Medulla oblongata (tissue), 1 donor: Measurements from ENCODE around the gene PNPLA2.

ENCODE experiments used
- DNase-seq: peaks from one replicate; pipeline ENCODE4 v3.0.0-alpha.2; 2015; ENCODE audit errors: extremely low spot score

PNPLA2 gene

DNA sequence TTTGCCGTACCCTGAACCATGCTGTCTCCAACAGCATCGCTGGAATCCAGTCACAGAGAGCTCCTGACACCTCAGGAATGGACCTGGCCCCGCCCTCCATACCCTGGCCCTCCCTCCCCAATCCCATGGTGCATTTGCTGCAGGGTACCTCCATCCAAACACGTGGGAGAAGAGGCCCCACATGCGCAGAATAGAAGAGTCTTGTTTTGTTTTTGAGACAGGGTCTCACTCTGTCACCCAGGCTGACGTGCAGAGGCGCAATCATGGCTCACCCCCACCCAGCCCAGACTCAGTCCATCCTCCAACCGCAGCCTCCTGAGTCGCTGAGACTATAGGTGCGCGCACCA lies 2.3 kb upstream of the PNPLA2 start:
- no peak for DNase-seq

DNA sequence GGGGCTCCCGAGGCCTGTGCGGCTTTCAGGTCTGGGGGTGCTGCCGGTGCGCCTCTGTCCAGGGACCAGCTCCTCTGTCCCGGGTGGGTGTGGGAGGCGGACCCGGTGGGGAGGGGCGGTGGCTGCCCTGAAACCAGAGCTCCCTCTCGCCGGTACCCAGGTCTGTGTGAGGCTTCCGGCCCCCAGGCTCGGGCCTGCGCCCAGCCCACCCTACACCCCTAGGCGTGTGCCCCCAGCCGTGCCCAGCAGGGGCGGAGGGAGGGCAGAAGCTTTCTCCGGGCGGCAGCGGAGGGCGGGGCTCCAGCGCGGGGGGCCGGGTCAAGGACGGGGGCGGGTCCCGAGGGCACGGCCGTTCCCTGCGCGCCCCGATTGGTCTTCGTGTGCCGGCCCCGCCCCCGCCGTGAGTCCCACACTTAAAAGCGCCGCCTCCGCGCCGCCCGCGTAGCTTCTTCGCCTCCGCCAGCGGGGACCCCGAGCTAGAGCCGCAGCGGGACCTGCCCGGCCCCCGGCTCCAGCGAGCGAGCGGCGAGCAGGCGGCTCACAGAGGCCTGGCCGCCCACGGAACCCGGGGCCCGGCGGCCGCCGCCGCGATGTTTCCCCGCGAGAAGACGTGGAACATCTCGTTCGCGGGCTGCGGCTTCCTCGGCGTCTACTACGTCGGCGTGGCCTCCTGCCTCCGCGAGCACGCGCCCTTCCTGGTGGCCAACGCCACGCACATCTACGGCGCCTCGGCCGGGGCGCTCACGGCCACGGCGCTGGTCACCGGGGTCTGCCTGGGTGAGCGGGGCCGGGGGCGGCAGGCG lies 616 bp downstream of the PNPLA2 start:
- peak; percentile 95 for DNase-seq

DNA sequence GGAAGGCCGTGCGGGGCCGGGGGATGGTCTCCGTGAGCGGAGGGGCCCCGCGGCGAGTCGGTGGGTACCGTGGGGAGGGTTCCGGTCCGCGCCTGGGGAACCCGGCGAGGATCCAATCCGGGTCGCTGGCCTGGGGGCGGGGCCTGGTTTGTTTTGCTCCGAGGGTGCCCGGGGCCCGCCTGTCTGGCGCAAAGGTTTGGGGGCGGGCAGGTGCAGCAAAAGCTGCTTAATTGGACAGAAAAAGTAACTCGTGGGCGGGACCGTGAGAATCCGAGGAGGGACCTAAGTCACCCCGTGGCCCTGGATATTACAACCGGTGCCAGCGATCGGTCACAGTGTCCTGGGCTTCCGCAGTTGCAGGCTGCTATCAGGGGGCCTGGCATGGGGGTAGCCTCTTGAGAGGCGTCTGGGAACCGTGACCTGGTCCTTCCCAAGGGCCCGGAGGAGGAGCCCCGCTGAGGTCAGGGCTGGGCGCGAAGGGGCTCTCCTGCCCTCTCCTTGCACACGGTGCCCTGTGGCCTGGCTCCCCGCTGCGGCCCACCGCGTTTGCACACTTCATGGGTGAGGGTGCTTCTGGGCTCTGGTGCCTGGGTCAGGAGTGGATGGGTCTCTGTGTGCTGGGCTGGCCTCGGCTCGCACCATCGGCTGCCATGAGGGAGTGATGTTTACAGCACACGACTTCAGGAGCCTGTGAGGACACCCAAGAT lies 1.4 kb downstream of the PNPLA2 start:
- DNase-seq, result peak; percentile 77

DNA sequence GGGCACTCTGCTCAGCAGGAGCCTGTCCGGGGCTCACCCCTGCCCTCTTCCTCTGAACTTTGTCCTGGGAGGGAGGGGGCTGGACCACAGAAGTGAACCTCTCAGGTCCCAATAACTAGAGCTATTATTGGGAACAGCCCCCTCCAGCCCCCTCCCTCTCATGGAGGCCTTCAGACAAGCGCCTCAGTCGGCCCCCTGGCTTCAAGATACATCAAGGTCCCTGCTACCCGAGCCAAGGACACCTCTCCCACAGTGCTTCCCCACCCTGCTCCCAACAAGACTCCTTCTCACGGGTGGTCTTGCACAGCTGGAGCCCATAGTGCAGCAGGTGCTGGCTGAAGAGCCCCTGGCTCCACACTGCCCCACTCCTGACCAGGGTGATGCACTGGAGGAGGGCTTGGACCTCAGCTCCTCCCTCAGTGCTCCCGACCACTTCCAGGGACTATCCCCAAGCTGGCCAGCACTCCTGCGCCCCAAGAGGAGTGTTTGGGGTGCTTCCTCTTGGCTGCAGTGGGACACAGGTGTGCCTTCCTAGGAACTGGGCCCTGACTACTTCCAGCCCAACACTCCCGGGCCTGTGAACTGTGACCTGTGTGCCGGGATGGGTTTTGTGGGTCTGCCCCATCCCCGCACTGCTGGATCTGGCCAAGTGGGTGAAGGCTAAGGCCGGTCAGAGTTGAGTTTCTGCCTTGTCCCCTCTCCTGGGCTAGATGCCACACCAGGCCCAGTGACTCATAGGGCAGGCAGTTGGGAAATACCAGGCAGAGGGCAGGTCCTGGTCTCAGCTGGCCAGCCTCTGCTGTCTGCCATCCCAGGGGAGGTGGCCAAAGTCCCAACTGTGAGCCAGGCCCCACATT lies 2.2 kb downstream of the PNPLA2 start:
- DNase-seq, result peak; percentile 75

DNA sequence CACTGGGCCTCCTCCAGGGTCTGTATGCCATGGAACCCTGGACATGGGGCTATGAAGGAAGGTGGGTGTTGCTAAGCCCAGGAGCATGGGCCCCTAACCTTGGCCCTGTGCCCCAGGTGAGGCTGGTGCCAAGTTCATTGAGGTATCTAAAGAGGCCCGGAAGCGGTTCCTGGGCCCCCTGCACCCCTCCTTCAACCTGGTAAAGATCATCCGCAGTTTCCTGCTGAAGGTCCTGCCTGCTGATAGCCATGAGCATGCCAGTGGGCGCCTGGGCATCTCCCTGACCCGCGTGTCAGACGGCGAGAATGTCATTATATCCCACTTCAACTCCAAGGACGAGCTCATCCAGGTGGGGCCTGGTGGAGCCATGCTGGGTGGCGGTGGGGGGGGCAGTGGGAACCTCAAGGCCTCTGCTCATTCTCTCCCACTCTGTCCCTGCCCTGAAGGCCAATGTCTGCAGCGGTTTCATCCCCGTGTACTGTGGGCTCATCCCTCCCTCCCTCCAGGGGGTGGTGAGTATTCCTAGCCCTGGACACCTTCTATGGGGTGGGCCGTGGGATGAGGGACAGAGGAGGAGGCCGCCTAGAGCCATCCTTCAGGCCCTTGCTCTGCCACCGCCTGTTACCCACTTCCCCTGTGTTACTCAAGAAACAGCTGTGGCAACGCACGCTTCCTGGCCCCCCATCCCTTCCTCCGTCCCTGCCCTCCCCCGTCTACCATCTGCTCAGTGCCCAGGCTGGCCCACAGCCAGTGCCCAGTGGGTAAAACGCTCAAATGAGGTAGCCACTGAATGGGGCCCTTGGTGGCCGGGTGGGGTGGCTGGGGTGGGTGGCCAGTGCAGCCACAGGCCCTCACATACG lies 3.0 kb downstream of the PNPLA2 start:
- peak; percentile 57 for DNase-seq

DNA sequence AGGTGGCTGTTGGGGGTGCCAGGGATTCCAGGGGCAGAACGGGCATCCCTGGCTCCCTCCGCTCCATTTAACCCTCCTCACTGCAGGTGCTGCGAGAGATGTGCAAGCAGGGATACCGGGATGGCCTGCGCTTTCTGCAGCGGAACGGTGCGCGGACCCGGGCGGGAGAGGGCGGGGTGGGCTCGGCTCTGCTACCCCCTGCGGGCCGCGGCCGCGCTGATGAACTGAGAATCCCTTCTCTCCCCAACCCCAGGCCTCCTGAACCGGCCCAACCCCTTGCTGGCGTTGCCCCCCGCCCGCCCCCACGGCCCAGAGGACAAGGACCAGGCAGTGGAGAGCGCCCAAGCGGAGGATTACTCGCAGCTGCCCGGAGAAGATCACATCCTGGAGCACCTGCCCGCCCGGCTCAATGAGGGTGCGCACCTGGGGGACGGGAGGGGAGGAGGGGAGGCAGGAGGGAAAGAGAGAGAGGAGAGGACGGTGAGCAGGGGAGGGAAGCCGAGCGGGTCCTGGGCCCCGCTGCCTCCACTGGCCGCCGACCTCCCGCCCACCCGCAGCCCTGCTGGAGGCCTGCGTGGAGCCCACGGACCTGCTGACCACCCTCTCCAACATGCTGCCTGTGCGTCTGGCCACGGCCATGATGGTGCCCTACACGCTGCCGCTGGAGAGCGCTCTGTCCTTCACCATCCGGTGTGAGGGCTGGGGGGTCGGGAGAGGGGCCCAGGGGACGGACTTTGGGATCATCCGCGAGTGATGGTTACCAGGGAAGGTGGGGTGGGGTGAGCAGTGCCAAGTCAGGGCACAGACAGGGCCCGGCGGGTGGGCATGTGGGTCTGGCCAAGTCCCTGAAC lies 5.0 kb downstream of the PNPLA2 start:
- DNase-seq, result no peak

DNA sequence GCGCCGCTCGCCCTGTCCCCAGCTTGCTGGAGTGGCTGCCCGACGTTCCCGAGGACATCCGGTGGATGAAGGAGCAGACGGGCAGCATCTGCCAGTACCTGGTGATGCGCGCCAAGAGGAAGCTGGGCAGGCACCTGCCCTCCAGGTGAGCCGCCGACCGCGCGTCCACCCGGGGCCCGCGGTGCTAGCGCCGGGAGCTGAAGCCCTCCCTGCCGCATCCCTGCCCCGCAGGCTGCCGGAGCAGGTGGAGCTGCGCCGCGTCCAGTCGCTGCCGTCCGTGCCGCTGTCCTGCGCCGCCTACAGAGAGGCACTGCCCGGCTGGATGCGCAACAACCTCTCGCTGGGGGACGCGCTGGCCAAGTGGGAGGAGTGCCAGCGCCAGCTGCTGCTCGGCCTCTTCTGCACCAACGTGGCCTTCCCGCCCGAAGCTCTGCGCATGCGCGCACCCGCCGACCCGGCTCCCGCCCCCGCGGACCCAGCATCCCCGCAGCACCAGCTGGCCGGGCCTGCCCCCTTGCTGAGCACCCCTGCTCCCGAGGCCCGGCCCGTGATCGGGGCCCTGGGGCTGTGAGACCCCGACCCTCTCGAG lies 5.7 kb downstream of the PNPLA2 start:
- DNase-seq, result no peak

DNA sequence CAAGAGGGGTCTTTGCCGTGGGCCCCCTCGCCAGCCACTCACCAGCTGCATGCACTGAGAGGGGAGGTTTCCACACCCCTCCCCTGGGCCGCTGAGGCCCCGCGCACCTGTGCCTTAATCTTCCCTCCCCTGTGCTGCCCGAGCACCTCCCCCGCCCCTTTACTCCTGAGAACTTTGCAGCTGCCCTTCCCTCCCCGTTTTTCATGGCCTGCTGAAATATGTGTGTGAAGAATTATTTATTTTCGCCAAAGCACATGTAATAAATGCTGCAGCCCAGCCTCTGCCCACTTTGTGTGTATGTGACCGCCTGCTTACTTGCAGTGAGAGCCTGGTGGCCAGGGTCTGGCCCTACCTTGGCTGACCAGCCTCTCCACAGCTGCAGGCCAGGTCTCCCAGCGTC lies 6.2 kb downstream of the PNPLA2 start:
- DNase-seq, result no peak

DNA sequence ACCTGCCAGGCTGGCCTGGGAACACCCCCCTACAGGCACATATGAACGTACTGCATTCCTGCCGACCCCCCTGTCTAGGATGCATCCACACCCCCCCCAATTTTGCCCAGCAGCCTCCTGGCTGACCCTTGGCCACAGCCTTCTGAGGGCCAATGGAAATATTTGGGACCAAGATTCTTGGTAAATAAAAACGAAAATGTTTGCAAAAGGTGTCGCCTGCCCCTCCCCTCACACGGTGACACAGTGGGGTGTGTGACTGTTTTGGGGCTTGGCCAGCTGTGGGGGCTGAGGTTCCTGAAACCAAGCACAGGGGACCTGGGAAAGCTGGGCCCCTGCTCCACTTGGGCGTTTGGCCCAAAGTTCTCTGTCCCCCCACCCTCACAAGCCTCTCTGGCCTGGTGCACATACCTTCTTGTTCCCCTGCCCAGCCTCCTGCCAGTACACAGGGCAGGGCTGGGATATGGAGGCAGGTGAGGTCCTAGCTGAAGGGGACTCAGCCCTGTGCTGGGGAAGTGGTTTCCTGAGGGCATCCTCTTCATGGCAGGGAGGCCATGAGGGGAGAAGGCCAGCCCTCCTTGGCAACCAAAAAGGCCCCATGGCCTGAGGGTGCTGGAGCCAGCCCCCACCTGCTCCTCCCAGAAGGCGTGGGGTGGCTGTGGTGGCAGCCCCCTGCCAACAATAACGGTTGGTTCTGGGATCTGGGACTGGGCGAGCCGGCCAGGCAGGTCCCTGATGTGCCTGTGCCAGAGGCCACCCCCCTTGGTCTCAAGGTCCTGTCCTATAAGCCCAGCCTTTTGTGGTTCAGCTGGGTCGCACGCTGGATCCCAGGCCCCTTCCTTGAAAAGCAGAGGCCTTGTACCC lies 6.9 kb downstream of the PNPLA2 start:
- DNase-seq, result no peak

DNA sequence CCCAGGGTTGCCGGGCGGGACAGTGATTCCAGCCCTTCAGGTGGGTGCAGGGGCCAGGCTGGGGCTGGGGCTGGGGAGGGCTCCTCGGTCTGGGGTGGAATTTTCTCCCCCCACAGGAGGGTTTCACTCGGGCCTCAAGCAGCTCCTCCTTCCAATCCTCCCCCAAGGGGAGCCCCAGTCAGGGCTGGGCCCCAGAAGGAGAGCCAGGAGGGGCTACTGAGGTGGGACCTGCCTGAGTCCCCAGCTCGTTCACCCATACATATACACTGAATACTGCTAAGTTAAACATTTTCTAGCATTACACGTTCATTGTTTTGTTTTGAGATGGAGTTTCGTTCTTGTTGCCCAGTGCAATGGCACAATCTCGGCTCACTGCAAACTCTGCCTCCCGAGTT lies 7.5 kb downstream of the PNPLA2 start:
- no peak for DNase-seq

DNA sequence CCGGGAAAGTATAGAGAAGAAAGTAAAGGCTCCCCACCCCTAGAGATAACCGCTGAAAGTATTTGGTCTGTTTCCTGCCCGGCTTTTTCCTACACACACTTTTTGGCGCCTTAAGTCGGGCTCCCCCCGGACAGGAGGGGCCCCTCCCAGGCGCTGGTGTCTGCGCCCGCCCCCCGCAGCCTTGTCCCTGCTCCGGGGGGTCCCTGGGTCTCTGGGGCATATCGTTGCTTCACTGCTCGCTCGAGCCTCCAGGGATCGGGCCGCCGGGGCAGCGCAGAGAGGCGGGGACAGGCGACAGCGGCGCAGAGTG lies 8.1 kb downstream of the PNPLA2 start:
- DNase-seq, result no peak

DNA sequence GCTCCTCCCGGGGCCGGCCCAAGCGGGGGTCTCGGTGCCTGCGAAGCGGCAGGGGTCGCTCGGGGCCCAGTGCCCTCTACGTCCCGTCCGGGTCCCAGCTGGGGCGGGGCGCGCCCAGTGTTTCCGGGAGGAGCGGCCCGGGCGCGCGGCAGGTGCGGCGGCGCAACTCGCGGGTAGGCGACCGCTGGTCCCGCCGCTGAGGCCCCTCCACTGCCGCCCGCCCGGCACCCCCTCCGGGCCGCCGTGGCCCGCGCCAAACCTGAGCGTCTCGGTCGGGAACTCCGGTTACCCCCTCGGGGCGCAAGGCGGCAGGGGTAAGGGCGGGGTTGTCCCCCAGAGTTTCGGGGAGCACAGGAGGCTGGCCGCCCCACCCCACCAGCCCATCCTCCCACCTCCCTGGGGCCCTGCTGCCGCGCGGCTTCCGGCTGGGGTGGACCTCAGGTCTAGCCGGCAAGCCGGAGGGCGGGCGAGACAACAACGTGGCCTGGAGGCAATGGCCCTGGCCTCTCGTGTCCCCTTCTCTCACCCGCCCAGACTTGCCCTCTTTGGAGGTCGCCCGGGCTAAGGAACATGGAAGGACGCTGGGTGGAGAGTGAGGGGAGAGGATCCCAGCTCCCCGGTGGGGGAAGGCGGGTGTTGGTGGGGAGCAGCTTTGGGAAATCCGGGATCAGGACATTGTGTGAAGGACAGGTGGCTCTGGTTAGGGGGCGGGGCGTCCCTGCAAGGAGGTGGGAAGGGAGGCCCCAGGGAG lies 8.6 kb downstream of the PNPLA2 start:
- no peak for DNase-seq

DNA sequence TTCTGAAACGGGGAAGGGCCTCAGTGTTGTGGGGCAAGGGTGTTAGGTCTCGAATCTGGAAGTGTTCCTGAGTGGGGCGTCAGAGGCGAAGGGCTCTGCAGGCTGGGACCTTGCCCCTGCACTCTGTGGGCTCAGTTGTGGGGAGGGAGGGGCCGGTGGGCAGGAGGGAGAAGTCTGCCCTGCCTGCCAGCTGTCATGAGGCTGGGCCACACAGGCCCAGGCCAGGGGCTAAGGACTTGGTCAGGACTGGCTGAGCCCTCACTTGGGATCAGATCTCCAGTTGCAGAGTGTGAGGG lies 9.1 kb downstream of the PNPLA2 start, which contains the start of gene CRACR2B:
Gene CRACR2B, plus strand, starts transcription at position 23 of the 296 bp plus-strand sequence. CDS start 689 bp downstream, outside the sequence.
- no peak for DNase-seq

DNA sequence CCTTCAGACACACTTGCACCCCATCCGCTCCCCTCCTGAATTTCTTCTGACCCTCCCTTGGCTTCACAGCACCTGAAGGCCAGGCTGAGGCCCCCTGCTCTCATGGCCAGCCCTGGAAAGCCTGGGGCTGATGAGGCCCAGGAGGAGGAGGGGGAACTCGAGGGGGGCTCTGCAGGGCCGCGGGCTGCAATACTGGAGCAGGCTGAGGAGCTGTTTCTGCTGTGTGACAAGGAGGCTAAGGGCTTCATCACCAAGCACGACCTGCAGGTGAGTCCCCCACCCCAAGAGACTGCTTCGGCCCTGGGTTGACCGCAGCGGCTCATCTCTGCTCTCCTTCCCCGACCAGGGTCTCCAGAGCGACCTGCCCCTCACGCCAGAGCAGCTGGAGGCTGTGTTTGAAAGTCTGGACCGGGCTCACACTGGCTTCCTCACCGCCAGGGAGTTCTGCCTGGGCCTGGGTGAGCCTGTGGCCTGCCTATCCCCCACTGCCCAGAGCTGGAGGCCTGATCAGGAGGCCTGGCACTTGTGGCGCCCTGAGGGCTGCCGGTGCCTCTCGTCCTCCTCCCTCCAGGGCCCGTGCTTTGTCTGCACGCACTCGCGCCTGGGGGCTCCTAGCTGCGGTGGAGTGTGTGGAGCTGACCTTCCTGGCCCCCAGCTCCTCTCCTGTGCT lies 9.9 kb downstream of the PNPLA2 start:
- no peak for DNase-seq

DNA sequence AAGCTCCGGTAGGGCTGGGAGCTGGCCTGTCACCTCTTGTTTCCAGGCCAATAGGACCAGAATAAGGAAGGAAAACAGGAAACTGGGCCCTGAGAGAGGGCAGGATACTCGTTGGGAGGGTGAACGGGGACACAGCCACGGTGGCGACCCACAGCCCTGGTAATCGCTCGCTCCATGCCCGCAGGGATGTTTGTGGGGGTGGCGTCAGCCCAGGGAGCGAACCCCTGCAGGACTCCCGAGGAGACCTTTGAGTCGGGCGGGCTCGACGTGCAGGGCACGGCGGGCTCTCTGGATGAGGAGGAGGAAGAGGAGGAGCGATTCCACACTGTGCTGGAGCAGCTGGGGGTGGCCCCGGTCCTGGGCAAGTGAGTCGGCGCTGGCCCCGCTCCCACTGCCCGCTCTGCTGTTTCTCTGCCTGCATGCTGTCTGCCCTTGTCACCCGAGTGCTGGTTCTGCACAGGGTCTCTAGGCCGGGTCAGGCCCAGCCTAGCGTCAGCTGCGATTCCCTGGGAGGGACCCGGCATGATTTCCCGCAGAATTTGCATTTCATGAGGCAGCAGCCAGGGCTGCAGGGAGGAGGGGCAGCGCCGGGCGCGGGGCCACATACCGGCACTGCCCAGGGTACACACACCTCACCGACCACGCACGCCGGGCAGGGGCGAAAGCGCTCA lies 10.6 kb downstream of the PNPLA2 start:
- no peak for DNase-seq

DNA sequence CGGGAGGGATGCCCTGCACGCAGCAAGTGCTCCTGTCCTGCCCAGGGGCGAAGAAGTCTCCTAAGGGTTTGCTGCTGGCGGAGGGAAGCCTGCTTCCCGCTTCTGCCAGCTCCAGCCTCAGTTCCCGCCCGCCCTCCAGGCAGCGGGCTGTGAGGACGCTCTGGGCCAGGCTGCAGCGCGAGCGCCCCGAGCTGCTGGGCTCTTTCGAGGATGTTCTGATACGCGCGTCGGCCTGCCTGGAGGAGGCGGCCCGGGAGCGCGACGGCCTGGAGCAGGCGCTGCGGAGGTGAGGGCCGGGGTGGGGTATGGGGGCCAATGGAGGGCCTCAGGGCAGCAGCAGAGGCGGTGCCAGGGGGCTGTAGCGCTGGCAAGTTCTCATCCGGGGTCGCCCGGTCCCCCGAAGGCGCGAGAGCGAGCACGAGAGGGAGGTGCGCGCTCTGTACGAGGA lies 11.2 kb downstream of the PNPLA2 start:
- DNase-seq, result no peak

DNA sequence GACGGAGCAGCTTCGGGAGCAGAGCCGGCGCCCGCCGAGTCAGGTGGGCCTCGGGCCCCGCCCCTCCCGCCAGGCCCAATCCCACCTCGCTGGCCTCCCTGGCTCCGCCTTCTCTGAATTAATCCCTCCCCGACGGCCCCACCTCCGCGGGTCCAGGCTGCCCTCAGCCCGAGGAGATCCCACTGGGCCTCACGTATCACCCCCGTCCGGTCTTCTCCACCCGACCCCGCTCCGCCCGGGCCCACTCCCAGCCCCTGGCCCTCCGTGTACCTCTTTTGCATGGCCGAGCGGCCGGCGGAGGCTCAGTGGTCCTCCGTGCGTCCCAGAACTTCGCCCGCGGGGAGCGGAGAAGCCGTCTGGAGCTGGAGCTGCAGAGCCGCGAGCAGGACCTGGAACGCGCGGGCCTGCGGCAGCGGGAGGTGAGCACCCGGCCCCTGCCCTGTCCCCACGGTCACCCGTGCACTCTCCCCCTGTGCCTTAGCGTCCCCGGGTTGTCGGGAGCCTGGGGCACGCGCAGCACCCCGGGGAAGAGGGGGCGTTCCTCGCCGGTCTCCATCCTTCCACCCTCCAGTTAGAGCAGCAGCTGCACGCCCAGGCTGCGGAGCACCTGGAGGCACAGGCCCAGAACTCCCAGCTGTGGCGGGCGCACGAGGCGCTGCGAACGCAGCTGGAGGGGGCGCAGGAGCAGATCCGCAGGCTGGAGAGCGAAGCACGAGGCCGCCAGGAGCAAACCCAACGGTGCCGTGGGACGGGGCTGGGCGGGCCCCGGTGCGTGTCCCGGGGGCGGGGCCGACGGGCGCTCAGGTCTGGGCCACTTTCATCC lies 11.8 kb downstream of the PNPLA2 start:
- DNase-seq, result no peak
